ENCODE data around the gene STAB2.

DNA sequence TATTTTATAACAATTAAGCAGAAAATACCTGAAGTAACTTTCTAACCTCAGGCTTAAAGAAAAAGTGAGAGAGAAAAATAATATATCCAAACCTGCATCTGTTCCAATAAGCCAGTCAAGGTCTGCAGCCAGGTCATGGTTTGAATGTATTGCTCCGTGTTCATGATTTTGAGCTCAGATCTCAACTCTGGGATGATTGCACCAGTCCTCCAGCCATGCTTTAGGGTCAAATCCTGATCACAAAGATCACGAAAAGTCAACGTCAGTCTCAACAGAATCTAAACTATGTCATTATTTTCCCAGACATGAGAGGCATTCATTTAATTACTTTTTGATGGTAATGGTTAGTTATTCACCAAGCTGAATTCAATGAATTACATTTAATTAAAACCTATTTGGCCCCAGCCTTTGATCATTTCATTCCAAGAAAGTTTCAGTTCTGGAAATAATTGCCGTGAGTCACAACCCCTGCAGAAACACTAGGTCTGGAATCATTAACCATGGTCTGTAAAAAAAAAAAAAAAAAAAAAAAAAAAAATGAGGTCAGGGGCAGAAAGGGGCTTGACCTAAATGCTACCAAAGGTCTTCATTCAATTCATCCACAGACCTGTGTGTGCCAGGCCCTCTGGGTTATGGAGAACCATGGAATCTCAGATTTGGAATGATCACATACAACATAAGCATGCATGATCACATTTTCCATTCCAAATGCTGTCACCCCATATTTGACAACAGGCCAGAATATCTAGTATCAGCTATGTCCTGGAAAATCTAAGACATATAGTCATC is 198.4 kb downstream of the STAB2 start:
- no peak for TF ChIP-seq CTCF (IDR thresholded peaks at IDR 0.05)
- no peak for TF ChIP-seq POLR2A (IDR thresholded peaks at IDR 0.05)
